DOHH2 (cell line): ENCODE data around the gene HCFC1R1.

ENCODE experiments used
- H3F3A ChIP-seq: fragments of 200-600 bp; sonication (generic), shearing (Covaris generic); 2 replicates; pipeline ENCODE4 v1.6.0; 2016; ENCODE audit warnings: antibody characterized with exemption, mild to moderate bottlenecking; ENCODE audit not compliant: control insufficient read depth, insufficient read depth
- H3K27ac ChIP-seq: fragments of 200-600 bp; sonication (generic); 2 replicates; pipeline ENCODE4 v1.5.1; 2014; ENCODE audit warnings: low read depth, mild to moderate bottlenecking, low read length, moderate library complexity
- H3K27me3 ChIP-seq: fragments of 200-600 bp; sonication (generic); 2 replicates; pipeline ENCODE4 v1.6.1; 2014; ENCODE audit warnings: mild to moderate bottlenecking, low read length, mixed read lengths; ENCODE audit not compliant: control insufficient read depth
- H3K36me3 ChIP-seq: fragments of 200-600 bp; sonication (generic); 2 replicates; pipeline ENCODE4 v1.6.1; 2014; ENCODE audit warnings: mild to moderate bottlenecking, low read length, moderate library complexity, mixed read lengths; ENCODE audit not compliant: control insufficient read depth
- H3K4me1 ChIP-seq: fragments of 200-600 bp; sonication (generic); 2 replicates; pipeline ENCODE4 v1.6.1; 2014; ENCODE audit warnings: mild to moderate bottlenecking, low read length, mixed read lengths; ENCODE audit not compliant: control insufficient read depth
- H3K4me2 ChIP-seq: fragments of 200-600 bp; sonication (generic); 2 replicates; pipeline ENCODE4 v1.6.0; 2014; ENCODE audit warnings: mild to moderate bottlenecking, low read length, moderate library complexity
- H3K4me3 ChIP-seq: fragments of 200-600 bp; sonication (generic); 2 replicates; pipeline ENCODE4 v1.5.1; 2014; ENCODE audit warnings: mild to moderate bottlenecking, low read length, mixed read lengths
- H3K79me2 ChIP-seq: fragments of 200-600 bp; sonication (generic); 2 replicates; pipeline ENCODE4 v1.6.1; 2014; ENCODE audit warnings: mild to moderate bottlenecking, low read length, mixed read lengths; ENCODE audit not compliant: control insufficient read depth
- H3K9me2 ChIP-seq: fragments of 200-600 bp; sonication (generic); replicated peaks from 2 replicates; pipeline ENCODE4 v1.6.1; 2014; ENCODE audit warnings: mild to moderate bottlenecking, low read length, mixed read lengths; ENCODE audit not compliant: control insufficient read depth
- H3K9me3 ChIP-seq: fragments of 200-600 bp; sonication (generic); 2 replicates; pipeline ENCODE4 v1.6.1; 2014; ENCODE audit warnings: antibody characterized with exemption, low read length, mixed read lengths; ENCODE audit not compliant: control insufficient read depth, insufficient read depth
- H4K20me1 ChIP-seq: fragments of 200-600 bp; sonication (generic); 2 replicates; pipeline ENCODE4 v1.6.0; 2014; ENCODE audit warnings: low read depth, mild to moderate bottlenecking, antibody characterized with exemption, low read length, moderate library complexity; ENCODE audit not compliant: control insufficient read depth, insufficient read depth
- CTCF ChIP-seq: fragments of 200-600 bp; sonication (generic); IDR thresholded peaks from one replicate; pipeline ENCODE4 v1.5.1; 2014; ENCODE audit warnings: antibody characterized with exemption, mild to moderate bottlenecking, low read depth, low read length; ENCODE audit not compliant: poor library complexity, severe bottlenecking
- EZH2phosphoT487 ChIP-seq: fragments of 200-600 bp; sonication (generic); IDR thresholded peaks from 2 replicates; pipeline ENCODE4 v1.6.1; 2017; ENCODE audit warnings: borderline replicate concordance, mild to moderate bottlenecking, antibody characterized with exemption, low read length, moderate library complexity, mixed read lengths

HCFC1R1 gene

GRCh38 chr16:3000540-3000939 is 23.2 kb downstream of the HCFC1R1 start:
- H3K79me2 ChIP-seq: no peaks in the 10 kb centered on the region
- TF ChIP-seq EZH2phosphoT487: no peak
- TF ChIP-seq CTCF: no peak

GRCh38 chr16:2999929-3000328 is 23.8 kb downstream of the HCFC1R1 start:
- H3K9me3 ChIP-seq: no peaks in the 10 kb centered on the region
- peaks cover 36% of the 10 kb centered on the region for H3K27me3 ChIP-seq
- H3K36me3 ChIP-seq: no peaks in the 10 kb centered on the region
- H3K4me1 ChIP-seq: peaks cover 3% of the 10 kb centered on the region; the same call in 1 of the 2 replicates
- H3K27ac ChIP-seq: no peak overlapping the region
- H4K20me1 ChIP-seq: no peaks in the 10 kb centered on the region
- TF ChIP-seq EZH2phosphoT487 (no peak), CTCF (no peak)
- no peak overlapping the region for H3K4me2 ChIP-seq
- no peak overlapping the region for H3K4me3 ChIP-seq
- no peaks in the 10 kb centered on the region for H3K9me2 ChIP-seq
- H3F3A ChIP-seq: no peaks in the 10 kb centered on the region
- H3K79me2 ChIP-seq: no peaks in the 10 kb centered on the region

More at GRCh38 chr16:3000540-3000939, 23.2 kb downstream of the HCFC1R1 start:
- Histone ChIP-seq H3F3A (no peaks in the 10 kb centered on the region), H4K20me1 (no peaks in the 10 kb centered on the region), H3K4me3 (no peak overlapping the region), H3K27me3 (peaks cover 38% of the 10 kb centered on the region), H3K4me1 (peaks cover 4% of the 10 kb centered on the region; the same call in 1 of the 2 replicates), H3K9me2 (no peaks in the 10 kb centered on the region), H3K36me3 (no peaks in the 10 kb centered on the region), H3K4me2 (no peak overlapping the region), H3K9me3 (no peaks in the 10 kb centered on the region), H3K27ac (no peak overlapping the region)

- H3K4me2 ChIP-seq: no peak overlapping the region
- peaks cover 36% of the 10 kb centered on the region for H3K27me3 ChIP-seq
- H3F3A ChIP-seq: no peaks in the 10 kb centered on the region
- no peaks in the 10 kb centered on the region for H3K9me2 ChIP-seq
- H4K20me1 ChIP-seq: no peaks in the 10 kb centered on the region
- H3K4me1 ChIP-seq: no peaks in the 10 kb centered on the region
- TF ChIP-seq CTCF (no peak), EZH2phosphoT487 (no peak)
- no peaks in the 10 kb centered on the region for H3K9me3 ChIP-seq
- no peak overlapping the region for H3K27ac ChIP-seq
- no peaks in the 10 kb centered on the region for H3K79me2 ChIP-seq
- H3K4me3 ChIP-seq: no peak overlapping the region
- H3K36me3 ChIP-seq: no peaks in the 10 kb centered on the region
These were observed 27.4 kb downstream of the HCFC1R1 start for GRCh38 chr16:2996298-2996697.
